Activated CD8-positive, alpha-beta T cell treated with anti-CD3 and anti-CD28 coated beads for 36 hours (primary cell): ENCODE measurements around the gene B3GALNT1. TPM values are rescaled to one million over a fixed set of nuclear protein-coding genes. Genes with fewer than 3 reads are reported as not detected.

ENCODE experiments used
- ATAC-seq: fragments of 200-7000 bp; cut with Tn5 transposase; one replicate; pipeline ENCODE4 v1.10.0; 2021; ENCODE audit warnings: mild to moderate bottlenecking, moderate library complexity
- CTCF ChIA-PET: fragments of 350-600 bp; sonication (Branson Sonifier 250); formaldehyde crosslinking; loops from one replicate; lab custom pipeline; 2021; ENCODE audit warnings: antibody characterized with exemption; lab: Charles Lee
- POLR2A ChIA-PET: fragments of 350-600 bp; sonication (Branson Sonifier 250); formaldehyde crosslinking; loops from one replicate; lab custom pipeline; 2021; ENCODE audit warnings: antibody characterized with exemption; lab: Charles Lee
- DNase-seq: peaks from one replicate; pipeline ENCODE4 v3.0.0-alpha.2; 2020
- H3K27ac Mint-ChIP-seq: one replicate; pipeline ENCODE4 v1.8.0; 2021; ENCODE audit warnings: mild to moderate bottlenecking, mixed read lengths
- H3K27me3 Mint-ChIP-seq: one replicate; pipeline ENCODE4 v1.8.0; 2021; ENCODE audit warnings: mixed read lengths
- H3K36me3 Mint-ChIP-seq: one replicate; pipeline ENCODE4 v1.8.0; 2021; ENCODE audit warnings: low read depth, mixed read lengths
- H3K4me1 Mint-ChIP-seq: one replicate; pipeline ENCODE4 v1.8.0; 2021; ENCODE audit warnings: low read depth, mixed read lengths
- H3K4me3 Mint-ChIP-seq: one replicate; pipeline ENCODE4 v1.8.0; 2021; ENCODE audit warnings: mild to moderate bottlenecking, moderate library complexity, mixed read lengths
- H3K9me3 Mint-ChIP-seq: one replicate; pipeline ENCODE4 v1.8.0; 2021; ENCODE audit warnings: mixed read lengths
- CTCF ChIP-seq: fragments of 200-600 bp; IDR thresholded peaks from one replicate; pipeline ENCODE4 v1.8.0; 2022; ENCODE audit warnings: antibody characterized with exemption, mild to moderate bottlenecking
- intact Hi-C: fragments of 100-400 bp; cut with micrococcal nuclease; formaldehyde crosslinking; loops from one replicate; pipeline ENCODE4 v1.10.0; 2022
- total RNA-seq, 2 experiments: library from RNA; stranded (reverse); gene quantifications; one replicate each; pipeline ENCODE4 v1.2.3, GENCODE V29; 2021

The B3GALNT1 gene
- total RNA-seq, 2 experiments from 2014 or later, result 2.2 to 3.2 TPM

GRCh38 chr3:161067335-161067734 is 37.8 kb downstream of the B3GALNT1 start:
- H3K4me1 Mint-ChIP-seq, result peaks cover 38% of the 10 kb centered on the region
- ChIA-PET POLR2A (no interaction called here), CTCF (interaction anchor here (1.5 kb wide), 1 partner anchor 30 kb away, joined by 4 read pairs; no protein-coding TSS in a partner anchor)
- no peak overlapping the region for H3K4me3 Mint-ChIP-seq
- intact Hi-C loops, result no loop called here
- H3K9me3 Mint-ChIP-seq, result no peaks in the 10 kb centered on the region
- no peaks in the 10 kb centered on the region for H3K27me3 Mint-ChIP-seq
- TF ChIP-seq CTCF, result no peak
- peak overlapping the region; percentile 7 for H3K27ac Mint-ChIP-seq
- no peak for ATAC-seq
- no peak for DNase-seq
- H3K36me3 Mint-ChIP-seq, result no peaks in the 10 kb centered on the region

- intact Hi-C loops, result no loop called here
- ATAC-seq, result peak; percentile 43
- ChIA-PET POLR2A (no interaction called here), CTCF (interaction anchor here (1.5 kb wide), 1 partner anchor 30 kb away, joined by 4 read pairs; no protein-coding TSS in a partner anchor)
- no peaks in the 10 kb centered on the region for H3K36me3 Mint-ChIP-seq
- H3K4me1 Mint-ChIP-seq, result peaks cover 35% of the 10 kb centered on the region
- no peak for DNase-seq
- H3K27me3 Mint-ChIP-seq, result no peaks in the 10 kb centered on the region
- no peaks in the 10 kb centered on the region for H3K9me3 Mint-ChIP-seq
- H3K4me3 Mint-ChIP-seq, result no peak overlapping the region
- TF ChIP-seq CTCF, result no peak
- peak overlapping the region; percentile 7 for H3K27ac Mint-ChIP-seq
Measured at GRCh38 chr3:161066930-161067329, 38.2 kb downstream of the B3GALNT1 start.

GRCh38 chr3:161064413-161064812 is 40.7 kb downstream of the B3GALNT1 start:
- POLR2A ChIA-PET, result interaction anchor here (0.8 kb wide), 1 partner anchor 25 kb away, joined by 3 read pairs; no protein-coding TSS in a partner anchor
- Mint-ChIP-seq H3K27ac (no peak overlapping the region), H3K27me3 (no peaks in the 10 kb centered on the region), H3K4me3 (no peak overlapping the region), H3K36me3 (no peaks in the 10 kb centered on the region), H3K9me3 (no peaks in the 10 kb centered on the region), H3K4me1 (peaks cover 15% of the 10 kb centered on the region)
- intact Hi-C loops, result no loop called here
- CTCF ChIA-PET, result no interaction called here
- DNase-seq, result no peak
- no peak for ATAC-seq
- TF ChIP-seq CTCF, result no peak

GRCh38 chr3:161054860-161055604 is 50.1 kb downstream of the B3GALNT1 start:
- Mint-ChIP-seq H3K4me1 (peaks cover 8% of the 10 kb centered on the region), H3K27ac (no peak overlapping the region), H3K27me3 (no peaks in the 10 kb centered on the region), H3K36me3 (no peaks in the 10 kb centered on the region), H3K4me3 (no peak overlapping the region), H3K9me3 (no peaks in the 10 kb centered on the region)
- CTCF ChIA-PET, result interaction anchor here (1.0 kb wide), 1 partner anchor 52 kb away, joined by 3 read pairs; no protein-coding TSS in a partner anchor
- intact Hi-C loops, result no loop called here
- ATAC-seq (no peak), DNase-seq (no peak)
- POLR2A ChIA-PET, result no interaction called here
- TF ChIP-seq CTCF, result no peak

- intact Hi-C loops, result no loop called here
- Mint-ChIP-seq H3K9me3 (peaks cover 6% of the 10 kb centered on the region), H3K4me3 (no peak overlapping the region), H3K36me3 (no peaks in the 10 kb centered on the region), H3K27me3 (no peaks in the 10 kb centered on the region), H3K4me1 (peaks cover 12% of the 10 kb centered on the region), H3K27ac (no peak overlapping the region)
- no peak for TF ChIP-seq CTCF
- no peak for ATAC-seq
- POLR2A ChIA-PET, result no interaction called here
- DNase-seq, result peak; percentile 30
- CTCF ChIA-PET, result interaction anchor here (1.4 kb wide), 1 partner anchor 46 kb away, joined by 4 read pairs; no protein-coding TSS in a partner anchor
Measured at GRCh38 chr3:161051856-161052255, 53.3 kb downstream of the B3GALNT1 start.
